ENCODE results near the gene SHROOM3.

SHROOM3 gene

GRCh38 chr4:76754439-76754838 is 319.4 kb downstream of the SHROOM3 start:
- TF ChIP-seq CTCF (IDR thresholded peaks at IDR 0.05; ENCODE audit: low read depth, low read length), result no peak
- peaks cover 39% of the 10 kb centered on the region for H3K36me3 ChIP-seq

GRCh38 chr4:76755756-76756155 is 320.7 kb downstream of the SHROOM3 start:
- no peak for TF ChIP-seq CTCF (IDR thresholded peaks at IDR 0.05; ENCODE audit: low read depth, low read length)
- peaks cover 6% of the 10 kb centered on the region; the same call in 1 of the 2 replicates for H3K4me1 ChIP-seq
- H3K4me3 ChIP-seq (ENCODE audit: low read depth, low read length), result no peak overlapping the region
- peaks cover 37% of the 10 kb centered on the region for H3K36me3 ChIP-seq
- H3K9me3 ChIP-seq, result no peaks in the 10 kb centered on the region
- H3K27me3 ChIP-seq, result no peaks in the 10 kb centered on the region
- no peak for DNase-seq

More at GRCh38 chr4:76754439-76754838, 319.4 kb downstream of the SHROOM3 start:
- Histone ChIP-seq H3K4me1 (peaks cover 6% of the 10 kb centered on the region; the same call in 1 of the 2 replicates), H3K9me3 (no peaks in the 10 kb centered on the region), H3K27me3 (no peaks in the 10 kb centered on the region), H3K4me3 (ENCODE audit: low read depth, low read length) (no peak overlapping the region)
- DNase-seq, result no peak

GRCh38 chr4:76756416-76756815 is 321.4 kb downstream of the SHROOM3 start:
- H3K36me3 ChIP-seq, result peaks cover 40% of the 10 kb centered on the region
- H3K4me3 ChIP-seq (ENCODE audit: low read depth, low read length), result no peak overlapping the region
- peaks cover 6% of the 10 kb centered on the region; the same call in 1 of the 2 replicates for H3K4me1 ChIP-seq
- DNase-seq, result no peak
- TF ChIP-seq CTCF (IDR thresholded peaks at IDR 0.05; ENCODE audit: low read depth, low read length), result no peak
- no peaks in the 10 kb centered on the region for H3K9me3 ChIP-seq
- no peaks in the 10 kb centered on the region for H3K27me3 ChIP-seq

DNA sequence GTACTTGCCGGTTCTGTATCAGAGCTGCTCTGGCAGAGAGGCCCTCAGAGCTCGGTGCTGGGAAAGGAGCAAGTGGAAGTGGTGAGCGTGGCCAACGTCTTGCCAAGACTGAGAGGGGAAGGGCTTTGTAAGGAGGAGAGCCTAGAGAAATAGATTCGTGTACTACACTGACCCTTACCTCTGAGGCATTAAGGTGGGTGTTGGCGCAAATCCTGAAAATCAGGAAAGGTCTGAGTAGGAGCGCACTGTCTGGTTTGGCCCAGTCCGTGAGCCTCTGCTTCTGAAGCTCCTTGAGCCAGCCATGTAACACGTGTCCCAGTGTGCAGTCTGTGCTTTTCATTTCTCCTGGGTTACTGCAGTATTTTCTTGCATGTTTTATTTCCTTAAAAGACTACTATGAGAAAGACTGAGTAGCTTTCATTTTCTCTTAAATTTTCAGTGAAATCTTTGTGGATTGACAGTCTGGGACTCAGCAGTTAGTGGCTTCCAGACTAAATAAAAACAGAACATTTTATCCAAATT is 322.4 kb downstream of the SHROOM3 start:
- Histone ChIP-seq H3K27me3 (no peaks in the 10 kb centered on the region), H3K9me3 (no peaks in the 10 kb centered on the region), H3K4me3 (ENCODE audit: low read depth, low read length) (no peak overlapping the region), H3K4me1 (peaks cover 6% of the 10 kb centered on the region; the same call in 1 of the 2 replicates), H3K36me3 (peaks cover 36% of the 10 kb centered on the region)
- TF ChIP-seq CTCF (IDR thresholded peaks at IDR 0.05; ENCODE audit: low read depth, low read length), result no peak
- no peak for DNase-seq

DNA sequence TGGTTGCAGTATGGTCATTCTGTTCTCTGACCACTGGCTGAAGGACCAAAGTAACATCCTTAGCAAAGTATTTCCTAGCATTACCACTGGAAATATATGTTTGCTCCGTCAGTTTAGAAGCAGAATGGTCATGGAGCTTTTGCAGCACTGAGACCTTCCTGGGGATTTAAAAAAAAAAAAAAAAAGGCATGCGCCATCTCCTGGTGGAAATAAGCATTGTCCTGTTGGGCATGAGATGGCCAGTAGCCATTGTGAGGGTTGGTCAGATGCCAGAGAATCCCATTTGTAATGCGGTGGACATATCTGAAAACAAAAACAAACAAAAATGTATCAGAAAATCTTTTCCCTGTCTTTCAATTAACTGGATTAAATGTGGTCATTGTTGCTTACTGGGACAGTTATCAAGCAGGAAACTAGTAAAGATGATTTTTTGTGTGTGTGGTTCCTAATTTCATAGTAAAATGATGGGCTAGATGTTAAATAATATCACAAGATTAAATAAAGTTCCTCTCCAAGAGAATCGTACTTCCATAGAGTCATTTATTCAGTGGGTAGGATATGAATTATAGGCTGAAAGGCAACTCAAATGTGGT is 323.4 kb downstream of the SHROOM3 start:
- no peaks in the 10 kb centered on the region for H3K9me3 ChIP-seq
- peaks cover 36% of the 10 kb centered on the region for H3K36me3 ChIP-seq
- H3K4me1 ChIP-seq, result peaks cover 3% of the 10 kb centered on the region; the same call in 1 of the 2 replicates
- peak; percentile 80 for TF ChIP-seq CTCF (IDR thresholded peaks at IDR 0.05; ENCODE audit: low read depth, low read length)
- DNase-seq, result peak; percentile 43
- H3K27me3 ChIP-seq, result no peaks in the 10 kb centered on the region
- no peak overlapping the region for H3K4me3 ChIP-seq (ENCODE audit: low read depth, low read length)

- peaks cover 3% of the 10 kb centered on the region; the same call in 1 of the 2 replicates for H3K4me1 ChIP-seq
- peaks cover 36% of the 10 kb centered on the region for H3K36me3 ChIP-seq
- no peak overlapping the region for H3K4me3 ChIP-seq (ENCODE audit: low read depth, low read length)
- H3K9me3 ChIP-seq, result no peaks in the 10 kb centered on the region
- TF ChIP-seq CTCF (IDR thresholded peaks at IDR 0.05; ENCODE audit: low read depth, low read length), result no peak
- DNase-seq, result no peak
- no peaks in the 10 kb centered on the region for H3K27me3 ChIP-seq
Observed at GRCh38 chr4:76758996-76759395, 324.0 kb downstream of the SHROOM3 start.

Measured in BE2C (cell line).